COLO829 (cell line): Measurements from ENCODE around the gene LGALS3.
"Not testable (repeated sequence)": the region's sequence is repeated elsewhere in the genome, so short reads cannot be mapped to it uniquely, and the experiment has no call there.

Source experiments
- DNase-seq: peaks from one replicate; pipeline ENCODE4 v3.0.0; 2012; ENCODE audit warnings: low spot score

LGALS3 gene

GRCh38 chr14:55129086-55129427 lies at the start of gene LGALS3:
Gene LGALS3, plus strand, starts transcription at chr14:55129252. Its CDS starts 8,122 bp downstream, at chr14:55137374.
- DNase-seq: peak; percentile 76

GRCh38 chr14:55079961-55080360 lies 49.1 kb upstream of the LGALS3 start:
- DNase-seq: not testable (repeated sequence)

- no peak for DNase-seq
These were observed 44.5 kb upstream of the LGALS3 start for GRCh38 chr14:55084401-55085059.

- no peak for DNase-seq
These were observed 43.9 kb upstream of the LGALS3 start for GRCh38 chr14:55085060-55085660.

DNA sequence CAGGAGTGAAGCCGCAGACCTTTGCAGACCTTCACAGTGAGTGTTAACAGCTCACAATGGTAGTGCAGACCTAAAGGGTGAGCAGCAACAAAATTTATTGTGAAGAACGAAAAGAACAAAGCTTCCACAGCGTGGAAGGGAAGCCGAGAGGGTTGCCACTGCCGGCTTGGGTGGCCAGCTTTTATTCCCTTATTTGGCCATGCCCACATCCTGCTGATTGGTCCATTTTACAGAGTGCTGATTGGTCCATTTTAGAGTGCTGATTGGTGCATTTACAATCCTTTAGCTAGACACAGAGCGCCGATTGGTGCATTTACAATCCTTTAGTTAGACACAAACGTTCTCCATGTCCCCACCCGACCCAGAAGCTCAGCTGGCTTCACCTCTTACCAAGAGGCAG lies 42.1 kb upstream of the LGALS3 start:
- DNase-seq: no peak

DNA sequence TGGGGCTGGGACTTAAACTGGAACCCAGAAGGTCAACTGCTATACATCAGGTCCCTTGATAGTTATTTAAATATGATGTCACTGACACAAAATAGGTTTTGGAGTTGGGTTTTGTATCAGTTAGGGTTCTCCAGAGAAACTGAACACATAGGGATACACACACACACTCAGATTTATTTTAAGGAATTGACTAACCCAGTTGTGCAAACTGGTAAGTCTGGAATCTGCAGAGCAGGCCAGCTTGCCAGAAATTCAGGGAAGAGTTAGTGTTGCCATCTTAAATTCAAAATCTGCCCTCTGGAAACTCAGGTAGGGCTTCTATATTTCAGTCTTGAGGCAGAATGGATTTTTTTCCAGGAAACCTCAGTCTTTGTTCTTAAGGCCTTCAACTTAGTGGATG lies 40.7 kb upstream of the LGALS3 start:
- DNase-seq: no peak

- no peak for DNase-seq
These were observed 36.7 kb upstream of the LGALS3 start for GRCh38 chr14:55092341-55092740.

DNA sequence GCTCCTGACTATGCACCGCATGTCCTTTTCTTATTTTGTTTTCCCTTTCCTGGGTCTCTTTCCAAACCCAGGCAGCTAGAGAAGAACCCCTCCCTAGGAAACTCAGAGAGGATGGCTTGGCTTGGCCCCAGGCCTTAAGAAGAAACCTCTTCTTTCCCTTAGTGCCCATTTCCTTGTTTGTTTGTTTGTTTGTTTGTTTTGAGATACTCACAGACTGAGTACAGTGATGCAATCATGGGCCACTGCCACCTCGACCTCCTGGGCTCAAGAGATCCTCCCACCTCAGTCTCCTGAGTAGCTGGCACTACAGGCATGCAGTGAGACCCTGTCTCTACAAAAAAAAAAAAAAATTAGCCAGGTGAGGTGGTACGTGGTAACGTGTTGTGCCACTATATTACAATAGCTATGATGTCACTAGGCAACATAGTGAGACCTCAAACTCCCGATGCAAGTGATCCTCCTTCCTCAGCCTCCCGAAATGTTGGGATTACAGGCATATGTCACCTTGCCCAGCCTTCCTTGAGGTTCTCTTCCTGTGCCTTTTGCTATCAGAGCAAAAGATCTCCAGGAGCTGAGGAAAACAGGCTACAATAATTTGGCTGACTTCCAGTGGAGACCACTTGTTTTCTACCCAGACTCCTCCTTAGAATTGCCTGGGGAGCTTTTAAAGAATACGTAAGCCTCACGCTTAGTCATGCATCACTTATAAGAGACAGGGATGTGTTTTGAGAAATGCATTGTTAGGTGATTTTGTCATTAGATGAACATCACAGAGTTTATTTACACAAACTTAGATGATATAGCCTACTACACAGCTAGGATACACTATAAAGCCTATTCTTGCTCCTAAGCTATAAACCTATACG lies 34.5 kb upstream of the LGALS3 start:
- no peak for DNase-seq

- DNase-seq: peak; percentile 91
These were observed 31.0 kb upstream of the LGALS3 start for GRCh38 chr14:55097881-55098560.

GRCh38 chr14:55098561-55098898 lies 30.5 kb upstream of the LGALS3 start:
- no peak for DNase-seq

GRCh38 chr14:55099756-55100155 lies 29.3 kb upstream of the LGALS3 start:
- no peak for DNase-seq

DNA sequence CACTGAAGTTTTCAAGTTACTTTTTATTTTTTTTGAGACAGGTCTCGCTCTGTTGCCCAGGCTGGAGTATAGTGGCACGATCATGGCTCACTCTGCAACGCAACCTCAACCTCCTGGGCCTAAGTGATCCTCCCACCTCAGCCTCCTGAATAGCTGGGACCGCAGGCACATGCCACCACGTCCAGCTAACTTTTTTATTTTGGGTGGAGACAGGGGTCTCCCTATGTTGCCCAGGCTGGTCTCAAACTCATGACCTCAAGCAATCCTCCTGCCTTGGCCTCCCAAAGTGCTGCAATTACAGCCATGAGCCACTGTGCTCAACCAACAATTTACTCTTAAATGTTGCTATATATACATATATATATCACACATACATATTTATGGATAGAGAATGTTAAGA lies 27.4 kb upstream of the LGALS3 start:
- DNase-seq: no peak

GRCh38 chr14:55102141-55102621 lies 26.9 kb upstream of the LGALS3 start:
- peak; percentile 76 for DNase-seq

GRCh38 chr14:55103005-55103640 lies 25.9 kb upstream of the LGALS3 start:
- peak; percentile 49 for DNase-seq

- no peak for DNase-seq
These were observed 24.8 kb upstream of the LGALS3 start for GRCh38 chr14:55103971-55104954.

DNA sequence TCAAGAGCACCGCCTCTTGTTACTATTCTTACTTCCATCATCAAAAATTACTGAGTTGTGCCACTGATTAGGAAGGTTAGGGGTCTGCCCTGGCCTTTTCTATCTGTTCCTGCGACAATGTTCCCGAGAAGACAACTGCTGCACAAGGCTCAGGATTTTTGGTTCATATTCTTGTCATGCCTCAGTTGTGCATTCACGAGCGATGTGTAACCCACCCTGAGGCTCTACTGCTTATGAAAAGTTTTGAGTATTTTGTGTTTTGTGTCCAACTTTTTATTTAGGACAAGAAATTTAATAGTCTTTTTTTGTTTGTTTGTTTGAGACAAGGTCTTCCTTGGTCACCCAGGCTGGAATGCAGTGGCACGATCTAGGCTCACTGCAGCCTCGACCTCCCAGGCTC lies 23.1 kb upstream of the LGALS3 start:
- DNase-seq: no peak

GRCh38 chr14:55107766-55108554 lies 21.1 kb upstream of the LGALS3 start:
- DNase-seq: peak; percentile 97

GRCh38 chr14:55109836-55110235 lies 19.2 kb upstream of the LGALS3 start:
- DNase-seq: no peak

DNA sequence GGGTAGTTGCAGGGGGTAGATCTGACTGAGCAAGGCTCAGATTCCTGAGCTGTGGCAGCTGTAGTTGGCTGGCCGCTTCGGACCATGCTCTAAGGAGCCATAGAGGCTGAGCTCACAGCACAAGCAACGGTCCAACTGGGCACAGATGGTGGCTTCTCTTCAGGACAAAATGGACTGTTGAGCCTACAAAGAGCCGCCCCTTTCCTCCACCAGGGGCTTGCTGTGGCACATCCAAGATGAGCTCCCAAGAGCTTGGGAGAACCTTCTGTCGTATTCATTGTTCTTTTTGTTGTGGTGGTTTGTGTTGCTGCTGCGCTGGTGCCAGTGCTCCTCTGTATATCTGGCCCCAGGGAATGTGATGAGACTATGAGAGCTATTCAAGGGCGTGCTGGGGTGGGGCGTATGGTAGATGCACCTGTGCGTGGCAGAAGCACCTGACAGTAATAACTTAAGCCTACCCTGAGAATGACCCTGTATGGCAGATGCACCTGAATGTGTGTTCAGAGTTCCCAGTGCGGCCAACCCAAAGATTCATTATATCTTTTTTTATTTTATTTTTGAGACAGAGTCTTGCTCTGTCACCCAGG lies 17.8 kb upstream of the LGALS3 start:
- DNase-seq: no peak

DNA sequence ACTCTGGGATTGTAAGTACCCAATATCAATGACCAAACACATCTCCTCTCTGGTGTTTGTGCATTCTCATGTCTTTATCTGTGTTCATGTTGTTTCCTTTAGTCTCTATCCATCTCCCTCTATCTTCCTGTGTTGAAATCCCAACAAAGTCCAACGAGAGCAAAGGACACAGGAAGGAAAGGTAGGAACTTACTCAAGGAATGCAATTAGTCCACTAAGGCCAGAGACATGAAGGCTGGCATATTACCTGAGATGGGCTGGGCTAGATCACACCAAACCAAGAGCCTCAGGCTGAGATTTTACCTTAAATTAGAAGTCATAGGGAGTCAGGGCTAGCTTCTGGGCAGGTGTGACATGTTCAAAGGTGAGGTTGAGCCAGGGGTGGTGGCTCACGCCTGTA lies 14.3 kb upstream of the LGALS3 start:
- no peak for DNase-seq
